K562 (cell line): ENCODE measurements around the gene RABL6. TPM values are rescaled to one million over a fixed set of nuclear protein-coding genes. Genes with fewer than 3 reads are reported as not detected.

ENCODE experiments used
- ATAC-seq: fragments of 200-7000 bp; cut with Tn5 transposase; 3 replicates; pipeline ENCODE4 v1.9.1; 2020; ENCODE audit warnings: moderate library complexity
- BruUV-seq: library from RNA; stranded (reverse); fragments of 400-500 nt; replicated peaks from 2 replicates; lab custom pipeline; 2021; lab: Mats Ljungman, UMichigan
- CTCF ChIA-PET: fragments of 300-600 bp; formaldehyde crosslinking; extraction: SDS; loops from one replicate; lab custom pipeline; 2021; ENCODE audit warnings: low intra/inter-chr PET ratio; lab: Yijun Ruan, JAX
- POLR2A ChIA-PET: fragments of 300-600, 350-650 bp; sonication (Branson Sonifier 250); formaldehyde crosslinking; extraction: SDS; loops from one replicate; lab custom pipeline; 2021; ENCODE audit warnings: antibody characterized with exemption, inconsistent platforms; lab: Yijun Ruan, JAX
- DNase-seq, 4 experiments: peaks; one replicate each; pipeline versions ENCODE4 v3.0.0 to v3.0.0-alpha.2; 2011 to 2018; ENCODE audit warnings: low spot score in 3 of 4, mixed read lengths in 3 of 4; ENCODE audit errors: extremely low read depth in 1 of 4
- FAIRE-seq: peaks from 2 replicates; lab custom pipeline; 2011; peaks lifted over from hg19 to GRCh38; lab: Jason Lieb, UNC
- H2AFZ ChIP-seq: 2 replicates; pipeline ENCODE4 v1.6.0; 2011; ENCODE audit warnings: low read depth, low read length, control low read depth, inconsistent platforms
- H3K27ac ChIP-seq: fragments of 200-600 bp; 3 replicates; pipeline ENCODE4 v1.8.0; 2011; ENCODE audit warnings: low read depth, mild to moderate bottlenecking, control low read depth, inconsistent platforms, low read length, moderate library complexity, mixed read lengths; ENCODE audit errors: extremely low read depth
- H3K27me3 ChIP-seq, 2 experiments: fragments of 300-600 bp in 1 of 2; 2 replicates in 1 of 2; 3 replicates in 1 of 2; pipeline versions ENCODE4 v1.6.0 to v1.8.0; 2011; ENCODE audit warnings: inconsistent platforms in 2 of 2, low read length in 2 of 2, mild to moderate bottlenecking in 1 of 2, mixed read lengths in 1 of 2, moderate library complexity in 1 of 2; ENCODE audit not compliant: control insufficient read depth in 2 of 2, insufficient read depth in 2 of 2
- H3K36me3 ChIP-seq: fragments of 300-600 bp; 3 replicates; pipeline ENCODE4 v1.8.0; 2011; ENCODE audit warnings: mild to moderate bottlenecking, low read length, inconsistent platforms; ENCODE audit not compliant: control insufficient read depth, insufficient read depth
- H3K4me1 ChIP-seq, 2 experiments: fragments of 200-600 bp in 1 of 2; replicated peaks in 1 of 2; 2 replicates in 1 of 2; 3 replicates in 1 of 2; pipeline versions ENCODE4 v1.5.1 to v1.8.0; 2011; ENCODE audit warnings: inconsistent platforms in 2 of 2, low read length in 2 of 2, mild to moderate bottlenecking in 1 of 2, mixed read lengths in 1 of 2, moderate library complexity in 1 of 2; ENCODE audit not compliant: control insufficient read depth in 2 of 2, insufficient read depth in 2 of 2
- H3K4me2 ChIP-seq: 2 replicates; pipeline ENCODE4 v1.6.1; 2011; ENCODE audit warnings: low read length, control low read depth, inconsistent platforms, mixed read lengths; ENCODE audit not compliant: insufficient read depth
- H3K4me3 ChIP-seq: fragments of 200-600 bp; sonication (generic), shearing (Covaris generic); 2 replicates; pipeline ENCODE4 v1.5.1; 2016; ENCODE audit warnings: control low read depth, inconsistent platforms
- H3K79me2 ChIP-seq: fragments of 200-600 bp; 3 replicates; pipeline ENCODE4 v1.8.0; 2011; ENCODE audit warnings: low read length, inconsistent platforms; ENCODE audit not compliant: control insufficient read depth, insufficient read depth
- H3K9ac ChIP-seq, 2 experiments: 2 replicates each; pipeline versions ENCODE4 v1.6.0 to v1.6.1; 2011; ENCODE audit warnings: low read depth in 2 of 2, low read length in 2 of 2, control low read depth in 1 of 2, inconsistent platforms in 1 of 2, mild to moderate bottlenecking in 1 of 2, mixed read lengths in 1 of 2; ENCODE audit not compliant: insufficient read depth in 1 of 2
- H3K9me1 ChIP-seq: one replicate; pipeline ENCODE4 v1.6.0; 2011; ENCODE audit warnings: inconsistent platforms, mild to moderate bottlenecking, low read length, moderate library complexity; ENCODE audit not compliant: control insufficient read depth, insufficient read depth
- H3K9me3 ChIP-seq: replicated peaks from 2 replicates; pipeline ENCODE4 v1.5.1; 2011; ENCODE audit warnings: low read depth, low read length, inconsistent platforms; ENCODE audit not compliant: control insufficient read depth, insufficient read depth
- H4K20me1 ChIP-seq: replicated peaks from 2 replicates; pipeline ENCODE4 v1.6.1; 2011; ENCODE audit warnings: low read length, inconsistent platforms, mixed read lengths; ENCODE audit not compliant: control insufficient read depth, insufficient read depth
- CAMTA2 ChIP-seq: fragments of 250-450 bp; sonication (Bioruptor Pico); conservative IDR thresholded peaks from 2 replicates; pipeline ENCODE4 v1.5.1; 2022
- CBFA2T2 ChIP-seq: fragments of 450-650 bp; conservative IDR thresholded peaks from 2 replicates; pipeline ENCODE4 v1.6.1; 2017; ENCODE audit warnings: mild to moderate bottlenecking
- KDM5B ChIP-seq: fragments of 200-600 bp; sonication (generic); IDR thresholded peaks from 2 replicates; pipeline ENCODE4 v1.6.1; 2012; ENCODE audit warnings: low read depth, mild to moderate bottlenecking, moderate library complexity, low read length, control low read depth, inconsistent platforms; ENCODE audit not compliant: insufficient replicate concordance
- NR2C2 ChIP-seq, 2 experiments: fragments of 200-800 bp in 1 of 2; sonication (Bioruptor generic) in 1 of 2; sonication (generic) in 1 of 2; formaldehyde crosslinking in 1 of 2; IDR thresholded peaks; 2 replicates each; pipeline versions ENCODE4 v1.6.1 to v1.8.0; 2016 to 2022; ENCODE audit warnings: mild to moderate bottlenecking in 1 of 2, missing compliant biosample characterization in 1 of 2, missing genetic modification characterization in 1 of 2, missing genetic modification reagents in 1 of 2
- PHF20 ChIP-seq: fragments of 450-650 bp; IDR thresholded peaks from 2 replicates; pipeline ENCODE4 v1.6.1; 2018; ENCODE audit not compliant: partially characterized antibody
- POLR3G ChIP-seq: IDR thresholded peaks from 2 replicates; pipeline ENCODE4 v1.6.1; 2011; ENCODE audit not compliant: insufficient read length, insufficient replicate concordance; ENCODE audit errors: extremely low read depth
- RBM34 ChIP-seq: fragments of 200-400 bp; formaldehyde crosslinking; IDR thresholded peaks from 2 replicates; pipeline ENCODE4 v1.6.1; 2018; ENCODE audit warnings: low read length, borderline replicate concordance; ENCODE audit not compliant: insufficient read depth
- SPI1 ChIP-seq: IDR thresholded peaks from 2 replicates; pipeline ENCODE4 v1.6.1; 2011; ENCODE audit warnings: low read depth, low read length, control low read depth, borderline replicate concordance
- SRSF9 ChIP-seq: fragments of 200-400 bp; formaldehyde crosslinking; IDR thresholded peaks from 2 replicates; pipeline ENCODE4 v1.6.1; 2017; ENCODE audit warnings: low read depth, low read length, borderline replicate concordance
- ZBTB7A ChIP-seq: IDR thresholded peaks from 2 replicates; pipeline ENCODE4 v1.6.1; 2011; ENCODE audit warnings: low read depth, mild to moderate bottlenecking, low read length, moderate library complexity, borderline replicate concordance; ENCODE audit not compliant: control insufficient read depth
- ZNF253 ChIP-seq: fragments of 250-450 bp; sonication (Bioruptor Pico); conservative IDR thresholded peaks from 2 replicates; pipeline ENCODE4 v1.6.1; 2021; ENCODE audit warnings: mild to moderate bottlenecking
- ZNF41 ChIP-seq: fragments of 250-450 bp; sonication (Bioruptor Pico); conservative IDR thresholded peaks from 2 replicates; pipeline ENCODE4 v1.4.0; 2020; ENCODE audit warnings: mild to moderate bottlenecking
- ZNF668 ChIP-seq: fragments of 250-450 bp; sonication (Bioruptor Pico); IDR thresholded peaks from 2 replicates; pipeline ENCODE4 v1.8.0; 2022; ENCODE audit warnings: mild to moderate bottlenecking, inconsistent platforms
- WGBS: fragments of 100-300 bp; shearing (Covaris generic); methylation state at CpG from one replicate; pipeline ENCODE4 v1.1.6; 2016; ENCODE audit warnings: low coverage, mixed read lengths; ENCODE audit not compliant: insufficient coverage; ENCODE audit errors: missing lambda C conversion rate; 5-methylcytosine and 5-hydroxymethylcytosine counted together
- in situ Hi-C: fragments of 300-500 bp; cut with MboI; formaldehyde crosslinking; loops from 4 replicates; pipeline ENCODE4 v1.15.0; 2018; ENCODE audit warnings: inconsistent platforms, mixed read lengths
- intact Hi-C: fragments of 100-400 bp; cut with micrococcal nuclease; formaldehyde crosslinking; loops from 2 replicates; pipeline ENCODE4 v1.14.2; 2022
- polyA plus RNA-seq, 8 experiments: library from polyadenylated mRNA; depleted of rRNA in 4 of 8; stranded (reverse) in 5 of 8; unstranded in 3 of 8; fragments of >200 nt; fragmentation: Nextera tagmentation in 2 of 8; fragmentation: Illumina TruSeq in 1 of 8; extraction: Ambion mirVana in 2 of 8; extraction: Trizol in 1 of 8; gene quantifications; 2 replicates each; pipeline versions ENCODE4 v1.2.1 to v1.2.3, GENCODE V29; 2011 to 2014; ENCODE audit warnings: inconsistent platforms in 1 of 8, missing spikeins in 1 of 8
- total RNA-seq, 7 experiments: library from RNA; depleted of rRNA in 6 of 7; stranded (reverse); fragments of >200 nt in 6 of 7; fragmentation: Illumina TruSeq in 2 of 7; extraction: Trizol in 2 of 7; gene quantifications; 2 replicates each; pipeline versions ENCODE4 v1.2.1 to v1.2.3, GENCODE V29; 2011 to 2021; ENCODE audit warnings: low replicate concordance in 1 of 7
- TF ChIP-seq, protein P1 (sequence below): fragments of 450-650 bp; IDR thresholded peaks from 2 replicates; pipeline ENCODE4 v1.6.1; 2014; ENCODE audit warnings: low read depth, mild to moderate bottlenecking, moderate library complexity, borderline replicate concordance
- TF ChIP-seq, protein P2 (sequence below), 2 experiments: fragments of 450-650 bp; conservative IDR thresholded peaks; 2 replicates each; pipeline ENCODE4 v1.6.1; 2017; ENCODE audit warnings: mild to moderate bottlenecking in 2 of 2, moderate library complexity in 2 of 2
- TF ChIP-seq, protein P3 (sequence below): fragments of 250-450 bp; sonication (Bioruptor Pico); IDR thresholded peaks from 2 replicates; pipeline ENCODE4 v1.5.0; 2020; ENCODE audit warnings: mild to moderate bottlenecking

The RABL6 gene
- total and polyA plus RNA-seq, 9 of the 15 experiments (the other 6 are each of a cell fraction or from before 2014, with no cell fraction given): 5.6 to 181 (median 84.5) TPM

DNA sequence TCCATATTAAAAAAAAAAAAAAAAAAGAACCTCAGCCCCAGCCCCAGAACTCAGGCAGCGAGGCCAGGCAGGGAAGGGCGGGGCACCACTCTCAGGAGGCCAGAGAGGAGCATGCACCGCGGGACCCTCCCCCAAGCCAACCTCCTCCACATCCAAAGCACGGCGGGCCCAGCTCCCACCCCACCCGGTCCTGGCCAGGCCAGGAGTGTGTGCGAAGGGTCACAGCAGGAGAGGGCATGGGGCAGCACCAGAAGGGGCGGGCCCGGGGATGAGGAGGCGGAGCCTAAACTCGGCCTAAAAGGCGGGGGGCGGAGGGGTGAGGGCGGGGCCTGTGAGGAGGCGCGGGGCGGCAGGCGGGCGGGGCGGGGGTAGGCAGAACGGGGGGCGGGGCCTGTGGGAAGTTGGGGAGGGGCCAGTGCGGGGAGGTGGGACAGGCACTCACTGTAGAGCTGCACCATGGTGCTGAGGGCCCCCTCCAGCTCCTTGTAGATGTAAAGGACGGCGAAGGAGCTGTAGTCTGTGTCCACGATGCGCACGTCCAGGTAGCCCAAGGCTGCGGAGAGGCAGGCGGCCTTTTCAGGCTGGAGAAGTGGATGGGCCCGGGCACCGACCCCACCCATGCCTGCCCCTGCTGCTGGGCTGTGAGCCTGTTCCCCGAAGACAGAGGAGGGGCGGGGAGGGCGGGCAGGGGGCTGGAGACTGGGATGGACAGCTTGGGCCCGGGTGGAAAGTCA lies 44.7 kb upstream of the RABL6 start:
- Histone ChIP-seq H4K20me1 (no peaks in the 10 kb centered on the region), H3K9me3 (no peaks in the 10 kb centered on the region), H2AFZ (peak overlapping the region; percentile 96), H3K4me3 (peak overlapping the region; percentile 30), H3K9me1 (no peaks in the 10 kb centered on the region), H3K4me2 (peak overlapping the region; percentile 74), H3K27ac (no peak overlapping the region), H3K36me3 (no peaks in the 10 kb centered on the region), H3K27me3 (peaks cover 0 to 4% of the 10 kb centered on the region in 2 experiments; a peak in 1 of 5 replicates), H3K4me1 (peaks cover 15 to 74% of the 10 kb centered on the region in 2 experiments; a peak in 4 of 5 replicates), H3K9ac (peak overlapping the region in 1 of 2 experiments; percentile 88; a peak in 2 of 4 replicates), H3K79me2 (no peaks in the 10 kb centered on the region)
- in situ Hi-C loops: no loop called here
- 17% methylated on average over 19 of the region's 37 CpGs for WGBS
- ATAC-seq (peak; percentile 84), DNase-seq (peak; percentile 91 to 97 (median 96)), FAIRE-seq (no peak)
- BruUV-seq: no TSS peak
- CTCF ChIA-PET: interaction anchor here (0.7 kb wide), 1 partner anchor 21 kb away, joined by 3 read pairs; no protein-coding TSS in a partner anchor
- POLR2A ChIA-PET: interaction anchor here (0.5 to 1.5 kb wide), 3 partner anchors 15 to 70 kb away, joined by 3 to 4 read pairs (median 4); no protein-coding TSS in a partner anchor
- intact Hi-C loops: no loop called here
- TF ChIP-seq POLR3G (no peak), ZBTB7A (0 out of 2 replicates have a peak, but pooled peaks have one; percentile 26), ZNF668 (CRISPR knock-in tag) (no peak), SPI1 (no peak), SRSF9 (no peak), PHF20 (no peak), ZNF253 (CRISPR knock-in tag) (no peak), KDM5B (peak; percentile 71), NR2C2 (CRISPR knock-in tag; IDR thresholded peaks at IDR 0.05) (no peak), NR2C2 (tag; IDR thresholded peaks at IDR 0.05) (no peak), CBFA2T2 (no peak), RBM34 (no peak), ZNF41 (no peak), CAMTA2 (CRISPR knock-in tag) (no peak)
- TF ChIP-seq, protein P1, sequence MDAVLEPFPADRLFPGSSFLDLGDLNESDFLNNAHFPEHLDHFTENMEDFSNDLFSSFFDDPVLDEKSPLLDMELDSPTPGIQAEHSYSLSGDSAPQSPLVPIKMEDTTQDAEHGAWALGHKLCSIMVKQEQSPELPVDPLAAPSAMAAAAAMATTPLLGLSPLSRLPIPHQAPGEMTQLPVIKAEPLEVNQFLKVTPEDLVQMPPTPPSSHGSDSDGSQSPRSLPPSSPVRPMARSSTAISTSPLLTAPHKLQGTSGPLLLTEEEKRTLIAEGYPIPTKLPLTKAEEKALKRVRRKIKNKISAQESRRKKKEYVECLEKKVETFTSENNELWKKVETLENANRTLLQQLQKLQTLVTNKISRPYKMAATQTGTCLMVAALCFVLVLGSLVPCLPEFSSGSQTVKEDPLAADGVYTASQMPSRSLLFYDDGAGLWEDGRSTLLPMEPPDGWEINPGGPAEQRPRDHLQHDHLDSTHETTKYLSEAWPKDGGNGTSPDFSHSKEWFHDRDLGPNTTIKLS: no peak
- TF ChIP-seq, protein P2, sequence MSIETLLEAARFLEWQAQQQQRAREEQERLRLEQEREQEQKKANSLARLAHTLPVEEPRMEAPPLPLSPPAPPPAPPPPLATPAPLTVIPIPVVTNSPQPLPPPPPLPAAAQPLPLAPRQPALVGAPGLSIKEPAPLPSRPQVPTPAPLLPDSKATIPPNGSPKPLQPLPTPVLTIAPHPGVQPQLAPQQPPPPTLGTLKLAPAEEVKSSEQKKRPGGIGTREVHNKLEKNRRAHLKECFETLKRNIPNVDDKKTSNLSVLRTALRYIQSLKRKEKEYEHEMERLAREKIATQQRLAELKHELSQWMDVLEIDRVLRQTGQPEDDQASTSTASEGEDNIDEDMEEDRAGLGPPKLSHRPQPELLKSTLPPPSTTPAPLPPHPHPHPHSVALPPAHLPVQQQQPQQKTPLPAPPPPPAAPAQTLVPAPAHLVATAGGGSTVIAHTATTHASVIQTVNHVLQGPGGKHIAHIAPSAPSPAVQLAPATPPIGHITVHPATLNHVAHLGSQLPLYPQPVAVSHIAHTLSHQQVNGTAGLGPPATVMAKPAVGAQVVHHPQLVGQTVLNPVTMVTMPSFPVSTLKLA (conservative IDR thresholded peaks at IDR 0.05): 0 out of 4 replicates have a peak, but pooled peaks of 1 of the 2 experiments have one; percentile 37
- TF ChIP-seq, protein P3, sequence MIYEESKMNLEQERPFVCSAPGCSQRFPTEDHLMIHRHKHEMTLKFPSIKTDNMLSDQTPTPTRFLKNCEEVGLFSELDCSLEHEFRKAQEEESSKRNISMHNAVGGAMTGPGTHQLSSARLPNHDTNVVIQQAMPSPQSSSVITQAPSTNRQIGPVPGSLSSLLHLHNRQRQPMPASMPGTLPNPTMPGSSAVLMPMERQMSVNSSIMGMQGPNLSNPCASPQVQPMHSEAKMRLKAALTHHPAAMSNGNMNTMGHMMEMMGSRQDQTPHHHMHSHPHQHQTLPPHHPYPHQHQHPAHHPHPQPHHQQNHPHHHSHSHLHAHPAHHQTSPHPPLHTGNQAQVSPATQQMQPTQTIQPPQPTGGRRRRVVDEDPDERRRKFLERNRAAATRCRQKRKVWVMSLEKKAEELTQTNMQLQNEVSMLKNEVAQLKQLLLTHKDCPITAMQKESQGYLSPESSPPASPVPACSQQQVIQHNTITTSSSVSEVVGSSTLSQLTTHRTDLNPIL (CRISPR knock-in tag): no peak
